C4-2B (cell line): ENCODE results near the gene PTH1R.

Experiments
- ZFX ChIP-seq: fragments of 450-650 bp; IDR thresholded peaks from 2 replicates; pipeline ENCODE4 v1.6.1; 2017
- TF ChIP-seq, protein P1 (sequence below): fragments of 450-650 bp; conservative IDR thresholded peaks from 2 replicates; pipeline ENCODE4 v1.5.1; 2017; ENCODE audit warnings: mild to moderate bottlenecking

DNA sequence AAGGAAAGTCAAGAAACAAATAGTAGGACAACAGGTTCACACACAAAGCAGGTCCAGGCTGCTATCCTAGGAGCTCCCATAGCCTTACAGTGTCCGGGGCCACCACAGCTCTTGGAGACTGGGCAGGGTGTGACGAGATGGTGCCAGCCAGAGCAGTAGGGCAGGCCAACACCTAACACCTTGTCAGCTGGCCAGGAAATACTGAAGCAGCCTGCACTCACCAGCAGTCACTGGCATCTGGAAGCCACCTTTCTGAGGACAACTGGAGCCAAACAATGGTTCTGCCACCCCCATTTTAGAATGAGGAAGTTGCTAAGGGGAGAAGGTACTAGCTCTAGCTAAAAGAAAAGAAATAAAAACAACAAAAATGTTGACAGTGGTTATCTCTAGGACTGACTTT lies 51.8 kb downstream of the PTH1R start:
- TF ChIP-seq, protein P1, sequence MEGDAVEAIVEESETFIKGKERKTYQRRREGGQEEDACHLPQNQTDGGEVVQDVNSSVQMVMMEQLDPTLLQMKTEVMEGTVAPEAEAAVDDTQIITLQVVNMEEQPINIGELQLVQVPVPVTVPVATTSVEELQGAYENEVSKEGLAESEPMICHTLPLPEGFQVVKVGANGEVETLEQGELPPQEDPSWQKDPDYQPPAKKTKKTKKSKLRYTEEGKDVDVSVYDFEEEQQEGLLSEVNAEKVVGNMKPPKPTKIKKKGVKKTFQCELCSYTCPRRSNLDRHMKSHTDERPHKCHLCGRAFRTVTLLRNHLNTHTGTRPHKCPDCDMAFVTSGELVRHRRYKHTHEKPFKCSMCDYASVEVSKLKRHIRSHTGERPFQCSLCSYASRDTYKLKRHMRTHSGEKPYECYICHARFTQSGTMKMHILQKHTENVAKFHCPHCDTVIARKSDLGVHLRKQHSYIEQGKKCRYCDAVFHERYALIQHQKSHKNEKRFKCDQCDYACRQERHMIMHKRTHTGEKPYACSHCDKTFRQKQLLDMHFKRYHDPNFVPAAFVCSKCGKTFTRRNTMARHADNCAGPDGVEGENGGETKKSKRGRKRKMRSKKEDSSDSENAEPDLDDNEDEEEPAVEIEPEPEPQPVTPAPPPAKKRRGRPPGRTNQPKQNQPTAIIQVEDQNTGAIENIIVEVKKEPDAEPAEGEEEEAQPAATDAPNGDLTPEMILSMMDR: no peak
- TF ChIP-seq ZFX: no peak
